Measurements from ENCODE around the gene USP28.

USP28 gene

DNA sequence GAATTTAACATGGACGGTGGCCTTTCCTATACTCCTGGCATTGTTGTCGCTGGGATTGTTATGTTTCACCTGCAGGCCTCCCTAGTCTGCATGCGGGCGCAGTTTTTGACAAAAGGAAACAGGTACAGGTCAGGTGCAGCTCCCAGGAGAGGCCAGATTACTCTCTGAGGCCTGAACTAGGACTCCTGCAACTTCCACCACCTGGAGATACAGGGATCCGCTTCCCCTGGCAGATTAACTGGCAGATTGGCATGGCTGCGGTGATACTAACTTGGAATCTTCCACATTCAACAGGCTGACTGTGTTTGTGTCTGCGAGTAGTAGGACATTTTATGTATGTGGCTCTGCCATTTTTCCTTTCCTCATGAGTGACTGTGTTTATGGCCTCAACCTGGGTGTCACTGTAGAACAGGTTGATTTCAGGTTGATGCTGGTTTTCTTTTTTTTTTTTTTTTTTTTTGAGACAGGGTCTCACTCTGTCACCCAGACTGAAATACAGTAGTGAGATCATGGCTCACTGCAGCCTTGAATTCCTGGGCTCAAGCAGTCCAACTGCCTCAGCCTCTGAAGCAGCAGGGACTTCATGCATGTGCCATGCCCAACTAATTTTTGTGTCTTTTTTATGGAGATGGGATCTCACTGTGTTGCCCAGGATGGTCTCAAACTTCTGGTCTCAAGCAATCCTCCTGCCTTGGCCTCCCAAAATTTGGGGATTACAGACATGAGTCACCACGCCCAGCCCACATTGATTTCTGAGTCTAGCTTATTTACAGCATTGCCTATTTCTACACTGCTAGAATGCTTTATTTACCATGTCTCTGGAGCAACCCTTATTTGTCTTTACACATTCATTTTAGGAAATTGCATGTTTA lies 1.7 kb upstream of the USP28 start:
- DNase-seq = no peak

DNA sequence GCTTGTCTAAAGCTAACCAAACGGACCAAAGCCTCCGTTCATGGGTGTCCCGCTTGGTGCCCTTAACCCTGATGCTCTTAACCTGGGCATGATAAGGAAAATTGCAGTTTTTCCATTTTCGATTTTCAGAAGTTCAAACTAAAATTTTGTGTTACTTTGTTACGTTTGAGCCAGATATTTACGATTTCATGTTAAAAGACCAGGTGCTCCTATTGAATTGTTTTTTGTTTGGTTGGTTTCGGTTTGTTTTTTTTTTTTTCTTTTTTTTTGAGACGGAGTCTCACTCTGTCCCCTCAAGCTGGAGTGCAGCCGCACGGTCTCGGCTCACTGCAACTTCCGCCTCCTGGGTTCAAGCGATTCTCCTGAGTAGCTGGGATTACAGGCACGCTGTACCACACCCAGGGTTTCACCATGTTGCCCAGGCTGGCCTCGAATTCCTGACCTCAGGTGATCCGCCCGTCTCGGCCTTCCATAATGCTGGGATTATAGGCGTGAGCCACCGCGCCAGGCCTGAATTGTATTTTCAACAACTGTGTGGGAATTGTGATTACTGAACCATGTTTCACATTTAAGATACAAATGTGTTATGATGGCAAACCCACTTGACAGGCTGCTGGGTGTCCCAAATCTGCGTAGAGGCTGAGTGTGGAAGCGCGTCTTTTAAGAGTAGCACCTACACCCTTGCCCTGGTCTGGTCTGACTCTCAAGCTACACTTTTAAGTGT lies 864 bp upstream of the USP28 start:
- DNase-seq = peak; percentile 46

DNA sequence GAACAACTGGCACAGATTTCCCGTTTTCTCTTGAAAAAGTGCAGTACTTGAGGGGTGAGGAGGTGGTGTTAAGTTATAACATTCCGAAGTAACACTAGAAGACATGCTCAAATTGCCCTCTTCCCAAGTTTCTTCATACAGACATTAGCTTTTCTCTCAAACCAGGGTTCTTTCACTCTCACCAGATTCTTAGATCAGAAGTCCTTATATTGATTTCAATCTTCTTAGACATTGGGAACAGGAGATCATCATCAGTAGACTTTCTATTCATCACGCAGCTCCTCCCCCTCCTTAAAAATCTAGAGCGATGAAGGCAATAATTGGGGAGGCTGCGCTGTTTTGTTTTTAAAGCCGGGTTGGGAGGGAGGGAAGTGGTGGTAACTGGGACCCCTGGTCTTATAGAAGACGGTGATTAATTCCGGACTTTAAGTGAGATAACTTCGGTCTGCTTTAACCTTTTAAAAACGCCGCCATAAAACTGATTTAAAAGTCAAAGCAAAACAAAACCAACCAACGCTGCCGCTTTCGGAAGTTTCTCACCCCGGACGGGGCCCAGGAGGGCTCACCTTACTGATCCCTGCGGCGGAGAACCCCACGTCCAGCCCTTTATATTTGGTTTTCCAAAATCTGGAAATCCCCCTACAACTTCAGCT lies 665 bp downstream of the USP28 start:
- peak; percentile 9 for DNase-seq

- no peak for DNase-seq
Observed at GRCh38 chr11:113874096-113874495, 1.3 kb downstream of the USP28 start.

DNA sequence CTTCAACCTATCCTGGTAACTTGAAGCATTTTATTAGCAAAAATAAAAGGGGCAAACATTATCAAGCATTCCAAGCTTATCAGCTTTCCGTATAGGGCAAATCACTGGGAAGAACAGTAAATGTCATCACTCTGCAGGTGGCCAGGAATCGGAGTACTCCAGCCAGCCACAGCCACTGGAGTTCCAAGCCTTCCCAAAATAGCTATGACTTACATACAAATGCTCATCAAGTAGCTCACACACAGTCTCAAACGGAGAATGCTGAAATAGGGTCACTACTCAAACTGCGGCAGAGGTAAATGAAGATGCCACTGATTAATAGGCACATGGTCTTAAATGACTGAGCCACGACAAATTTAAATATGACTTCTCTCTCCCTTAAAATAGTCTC lies 2.1 kb downstream of the USP28 start:
- no peak for DNase-seq

DNA sequence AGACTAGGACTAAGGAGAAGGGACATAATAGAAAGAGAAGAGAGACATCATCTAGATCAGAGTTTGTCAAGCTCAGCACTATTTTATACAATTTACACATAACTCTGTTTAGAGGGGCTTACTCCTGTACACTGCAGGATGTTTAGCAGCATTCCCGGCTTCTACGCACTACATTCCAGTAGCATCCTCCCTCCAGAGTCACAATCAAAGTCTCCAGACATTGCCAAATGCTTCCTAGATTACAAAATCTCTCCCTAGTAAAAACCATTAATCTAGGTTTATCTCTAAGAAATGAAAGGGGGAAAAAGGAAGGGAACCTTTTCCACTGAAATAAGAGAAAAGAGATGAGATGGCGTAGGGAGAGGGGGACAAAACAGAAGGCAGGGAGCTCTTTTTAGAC lies 4.0 kb downstream of the USP28 start:
- DNase-seq = no peak

DNA sequence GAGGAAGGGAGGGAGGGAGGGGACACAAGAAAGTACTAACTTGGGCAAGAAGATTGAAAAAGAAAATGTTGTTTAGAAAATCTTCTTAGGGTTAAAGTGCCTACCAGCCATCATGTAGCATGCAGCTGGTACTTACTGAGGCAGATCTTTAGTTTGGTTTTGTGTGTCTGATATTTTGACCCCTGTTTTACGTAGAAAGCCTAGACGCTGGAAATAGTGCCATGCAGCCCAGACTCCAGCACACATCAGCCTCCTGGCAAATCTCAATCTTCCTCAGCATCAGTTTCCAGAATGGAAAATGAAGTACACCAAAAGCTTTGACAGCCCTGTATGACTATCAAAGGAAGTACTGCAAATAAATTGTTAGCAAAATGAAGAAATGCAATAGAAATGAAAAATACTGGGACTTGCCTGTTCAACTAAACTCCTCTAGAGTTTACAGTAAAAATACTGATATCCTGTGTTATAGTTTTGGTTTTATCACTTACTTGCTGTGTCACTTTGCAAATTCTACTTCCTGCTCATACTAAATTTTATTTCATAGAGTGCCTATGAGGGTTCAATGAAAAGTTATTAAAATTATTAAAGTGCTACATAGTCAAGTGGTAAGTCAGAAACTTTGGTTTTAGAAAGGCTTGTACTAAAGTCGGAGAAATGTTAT lies 7.4 kb downstream of the USP28 start:
- no peak for DNase-seq

DNA sequence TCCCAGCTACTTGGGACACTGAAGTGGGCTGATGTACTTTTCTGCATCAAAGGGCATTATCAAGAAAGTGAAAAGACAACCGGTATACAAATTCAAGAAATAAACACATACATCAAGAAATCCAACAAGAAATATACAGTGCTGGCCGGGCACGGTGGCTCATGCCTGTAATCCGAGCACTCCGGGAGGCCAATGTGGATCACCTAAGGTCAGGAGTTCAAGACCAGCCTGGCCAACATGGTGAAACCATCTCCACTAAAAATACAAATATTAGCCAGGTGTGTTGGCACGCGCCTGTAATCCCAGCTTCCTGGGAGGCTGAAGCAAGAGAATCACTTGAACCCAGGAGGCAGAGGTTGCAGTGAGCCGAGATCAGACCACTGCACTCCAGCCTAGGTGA lies 9.5 kb downstream of the USP28 start:
- no peak for DNase-seq

DNA sequence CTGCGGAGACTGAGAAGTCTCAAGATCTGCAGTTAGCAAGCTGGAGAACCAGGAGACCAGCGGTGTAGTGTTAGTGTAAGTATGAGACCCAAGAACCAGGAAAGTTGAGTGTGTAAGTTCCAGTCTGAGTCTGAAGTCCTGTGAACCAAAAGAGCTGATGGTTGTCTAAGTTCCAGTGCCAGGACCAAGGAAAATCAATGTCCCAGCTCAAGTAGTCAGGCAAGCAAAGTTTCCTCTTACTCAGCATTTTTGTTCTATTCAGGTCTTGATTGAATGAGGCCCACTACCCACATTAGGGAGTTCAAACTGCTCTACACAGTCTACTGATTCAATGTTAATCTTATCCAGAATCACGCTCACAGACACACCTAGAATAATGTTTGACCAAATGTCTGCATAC lies 11.0 kb downstream of the USP28 start:
- DNase-seq = no peak

DNA sequence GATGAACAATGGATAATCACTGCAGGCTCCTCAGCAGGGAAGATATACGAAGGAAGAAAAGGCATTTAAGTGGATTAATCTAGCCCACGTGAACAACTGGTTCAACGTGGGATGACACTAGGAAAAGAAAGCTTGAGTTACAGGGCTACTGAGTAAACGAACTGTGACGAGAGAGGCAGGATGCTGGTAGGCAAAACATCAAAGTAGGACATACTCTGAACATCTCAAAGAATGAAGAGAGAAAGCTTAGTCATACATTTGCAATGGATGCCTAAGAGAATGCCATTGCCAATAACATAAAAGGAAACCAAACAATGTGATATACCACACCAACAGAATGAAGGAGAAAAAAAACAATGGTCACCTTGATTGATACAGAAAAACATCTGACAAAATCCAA lies 12.9 kb downstream of the USP28 start:
- DNase-seq = no peak

DNA sequence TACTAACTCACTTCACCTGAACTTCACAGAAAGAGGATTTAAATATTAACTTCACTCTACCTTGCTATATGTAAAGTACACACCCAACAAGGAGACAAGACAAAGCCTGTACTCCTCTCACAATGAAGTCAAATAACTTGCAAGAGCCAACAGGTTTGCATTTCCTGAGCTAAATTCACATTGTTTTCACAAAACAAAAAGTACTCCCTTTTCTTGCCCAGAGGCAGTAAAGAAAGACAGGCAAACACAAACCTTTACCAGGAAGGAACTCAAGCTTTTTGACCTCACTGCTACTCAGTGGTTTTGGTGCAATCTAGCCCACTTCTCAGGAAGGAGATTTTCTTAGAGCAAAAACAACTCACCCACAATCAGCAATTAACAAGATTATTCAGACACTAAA lies 15.7 kb downstream of the USP28 start:
- no peak for DNase-seq

- no peak for DNase-seq
Observed at GRCh38 chr11:113856966-113857759, 18.2 kb downstream of the USP28 start.

DNA sequence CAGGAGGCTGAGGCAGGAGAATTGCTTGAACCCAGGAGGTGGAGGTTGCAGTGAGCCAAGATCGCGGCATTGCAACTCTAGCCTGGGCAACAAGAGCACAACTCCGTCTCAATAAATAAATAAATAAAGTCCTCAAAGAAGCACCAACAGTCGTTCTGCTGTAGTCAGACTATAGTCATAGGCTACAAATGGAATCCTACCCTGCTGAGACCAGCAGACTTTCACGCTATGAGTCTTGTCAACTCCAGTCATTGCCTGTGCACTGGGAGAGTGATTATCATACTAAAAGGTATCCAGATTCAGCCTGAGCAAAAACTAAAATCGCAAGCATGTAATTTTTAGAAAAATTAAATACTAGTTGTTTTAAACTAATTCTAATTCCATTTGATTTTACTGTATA lies 19.6 kb downstream of the USP28 start:
- DNase-seq = no peak

DNA sequence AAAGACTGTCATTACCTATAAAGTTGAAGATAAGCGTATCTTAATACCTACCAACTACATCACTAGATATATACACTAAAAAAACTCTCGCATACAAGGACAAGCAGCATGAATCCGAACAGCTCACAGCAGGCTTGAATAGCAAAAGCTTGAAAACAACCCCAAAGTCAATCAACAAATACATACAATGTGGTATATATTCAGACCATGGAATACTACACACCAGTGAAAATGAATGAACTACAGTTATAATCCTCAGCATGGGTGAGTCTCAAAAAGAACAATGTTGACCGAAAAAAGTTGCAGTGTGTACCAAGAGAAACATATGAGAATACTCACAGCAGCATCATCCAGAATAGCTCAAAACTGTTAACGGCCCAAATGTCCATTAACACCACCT lies 25.2 kb downstream of the USP28 start:
- no peak for DNase-seq

DNA sequence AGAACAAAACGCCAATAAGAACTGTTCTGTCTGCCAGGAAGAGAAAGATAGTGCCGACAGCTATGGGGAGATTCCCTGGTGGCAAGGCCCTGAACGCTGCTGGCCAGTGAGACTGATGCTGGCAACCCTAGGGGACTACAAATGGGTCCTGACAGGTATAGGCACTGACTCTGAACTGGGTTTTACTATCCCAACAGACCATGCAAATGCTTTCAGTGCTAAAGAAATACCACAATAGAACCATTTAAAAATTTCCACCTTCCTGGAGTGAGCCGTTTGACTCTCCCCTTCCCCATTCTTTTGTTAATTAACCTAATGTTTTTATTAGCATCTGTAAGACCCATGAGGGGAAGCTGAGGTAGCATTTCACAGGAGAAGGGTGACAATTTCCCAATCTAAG lies 25.7 kb downstream of the USP28 start:
- DNase-seq = no peak

DNA sequence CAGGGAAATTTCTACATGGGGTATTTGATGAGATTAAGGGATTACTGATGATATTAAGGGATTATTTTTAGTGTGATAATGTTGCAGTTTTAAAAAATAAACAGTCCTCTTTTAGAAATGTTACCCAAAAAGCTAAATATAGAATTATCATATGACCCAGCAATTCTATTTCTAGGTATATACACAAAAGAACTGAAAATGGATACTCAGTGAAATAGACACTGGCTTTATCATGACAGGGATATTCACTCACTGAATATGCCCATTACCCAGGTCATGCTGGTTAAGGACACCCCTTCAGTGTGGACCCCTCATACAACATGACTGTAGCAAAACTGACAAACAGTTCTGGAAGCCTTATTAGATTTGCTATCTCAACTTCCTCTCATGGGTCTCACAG lies 27.8 kb downstream of the USP28 start:
- DNase-seq = no peak

DNA sequence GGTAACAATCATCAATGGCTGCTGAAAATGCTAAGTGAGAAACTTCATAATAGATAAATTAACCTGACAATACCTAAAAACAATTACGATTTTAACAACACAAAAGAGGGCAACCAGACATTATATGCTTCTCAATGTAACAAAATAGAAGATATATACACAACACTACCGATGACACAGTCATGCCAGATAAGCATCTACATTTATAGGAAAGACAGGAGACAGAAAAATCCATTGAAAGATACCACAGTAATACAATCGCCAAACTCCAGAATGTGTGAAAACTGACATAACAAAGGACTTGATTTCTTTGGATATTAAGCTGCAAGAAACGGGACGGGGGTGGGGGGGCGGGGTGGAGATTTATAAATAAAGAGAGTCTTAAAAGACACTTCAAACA lies 28.3 kb downstream of the USP28 start:
- DNase-seq = no peak

DNA sequence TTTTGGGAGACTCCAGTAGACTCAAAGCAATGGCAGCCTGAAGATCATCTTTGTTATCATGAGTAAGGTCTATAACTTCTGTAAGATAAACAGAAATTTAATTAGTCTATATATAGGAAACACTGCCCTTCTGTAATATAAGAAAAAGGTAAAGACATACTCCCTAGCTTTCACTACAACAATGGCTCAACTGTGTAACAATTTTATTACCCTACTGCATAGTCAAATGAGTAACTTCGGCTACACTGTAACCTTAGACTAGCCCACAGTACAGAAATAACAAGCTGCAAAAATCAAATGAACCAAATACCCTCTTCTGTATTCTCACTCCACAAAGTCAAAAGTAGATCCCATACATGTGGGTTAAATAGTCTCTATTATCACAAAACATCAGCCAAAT lies 33.7 kb downstream of the USP28 start:
- no peak for DNase-seq

GRCh38 chr11:113840932-113841664 lies 34.3 kb downstream of the USP28 start:
- DNase-seq = no peak

GRCh38 chr11:113839842-113840241 lies 35.5 kb downstream of the USP28 start:
- no peak for DNase-seq

- no peak for DNase-seq
Observed at GRCh38 chr11:113838005-113838404, 37.4 kb downstream of the USP28 start.

- DNase-seq = no peak
Observed at GRCh38 chr11:113835306-113835705, 40.1 kb downstream of the USP28 start.
